CD4-positive, alpha-beta T cell treated with Interleukin-10 for 1 hour (primary cell): ENCODE results near the gene BARX2.

ENCODE experiments used
- DNase-seq: peaks from one replicate; pipeline ENCODE4 v3.0.0-alpha.2; 2020

The BARX2 gene

DNA sequence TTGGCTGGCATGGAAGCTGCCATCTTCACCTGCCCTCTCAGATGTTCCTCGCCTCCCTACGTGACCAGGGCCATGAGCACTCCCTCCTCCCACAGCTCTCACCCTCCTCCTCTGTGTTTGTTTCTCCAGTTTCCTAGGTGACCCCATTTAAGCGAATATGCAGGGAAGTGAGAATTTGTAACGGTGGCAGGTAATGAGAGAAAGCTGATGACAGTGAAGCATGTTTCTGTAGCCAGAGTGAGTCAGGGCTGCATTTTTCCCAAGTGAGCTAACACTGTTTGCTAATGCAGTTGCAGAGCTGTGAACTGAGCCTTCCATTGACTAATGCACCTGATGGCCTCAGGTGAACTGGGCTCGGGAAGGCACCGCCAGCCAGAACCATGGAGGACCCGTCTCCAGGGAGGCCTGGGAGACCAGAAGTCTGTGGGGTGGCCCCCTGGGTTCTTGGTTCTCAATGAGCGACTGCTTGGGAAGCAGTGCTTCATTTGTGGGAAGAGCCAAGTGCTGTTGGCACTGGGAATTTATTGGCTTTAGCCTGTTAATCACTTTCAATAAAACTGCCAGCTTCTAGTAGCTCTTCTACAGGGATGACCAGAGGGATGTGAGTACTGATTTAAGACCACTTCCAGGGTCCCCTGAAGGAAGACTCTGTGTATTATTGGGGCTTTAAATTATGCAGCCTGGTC lies 64.5 kb downstream of the BARX2 start:
- DNase-seq = no peak

DNA sequence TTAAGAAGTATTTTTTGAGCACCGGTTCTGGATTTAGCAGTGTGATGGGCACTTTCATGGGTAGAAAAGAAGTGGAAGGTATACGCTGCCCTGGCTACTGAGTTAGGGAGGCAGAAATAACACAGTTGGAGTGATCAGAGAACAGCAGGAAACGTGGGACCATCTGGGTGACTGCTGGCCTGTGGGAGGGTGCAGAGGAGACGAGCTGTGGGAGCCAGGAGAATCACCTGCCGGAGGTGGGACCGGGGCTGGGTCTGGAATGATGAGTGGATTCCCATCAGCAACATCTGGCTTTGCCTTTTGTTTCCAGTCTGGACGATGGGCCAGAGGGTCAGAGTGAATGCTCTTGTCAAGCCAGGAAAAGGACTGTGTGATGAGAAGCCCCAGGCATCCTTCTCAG lies 66.5 kb downstream of the BARX2 start:
- DNase-seq = no peak

DNA sequence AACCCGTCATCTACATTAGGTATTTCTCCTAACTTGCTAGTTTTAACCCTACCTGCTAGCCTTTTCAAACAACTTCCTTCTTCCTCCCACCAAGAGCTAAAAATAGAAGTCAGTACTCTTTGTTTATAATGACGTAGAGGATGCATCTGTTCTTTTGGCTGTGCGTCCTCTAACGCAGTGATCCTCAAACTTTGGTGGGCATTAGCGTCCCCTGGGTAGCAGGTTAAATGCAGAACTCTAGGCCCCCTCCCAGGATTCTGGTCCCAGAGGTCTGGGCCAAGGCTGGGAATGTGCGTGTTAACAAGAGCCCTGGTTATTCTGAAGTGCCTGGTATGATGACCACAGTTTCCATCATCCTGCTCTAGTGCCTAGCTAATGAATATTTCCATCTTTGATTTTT lies 67.6 kb downstream of the BARX2 start:
- no peak for DNase-seq

DNA sequence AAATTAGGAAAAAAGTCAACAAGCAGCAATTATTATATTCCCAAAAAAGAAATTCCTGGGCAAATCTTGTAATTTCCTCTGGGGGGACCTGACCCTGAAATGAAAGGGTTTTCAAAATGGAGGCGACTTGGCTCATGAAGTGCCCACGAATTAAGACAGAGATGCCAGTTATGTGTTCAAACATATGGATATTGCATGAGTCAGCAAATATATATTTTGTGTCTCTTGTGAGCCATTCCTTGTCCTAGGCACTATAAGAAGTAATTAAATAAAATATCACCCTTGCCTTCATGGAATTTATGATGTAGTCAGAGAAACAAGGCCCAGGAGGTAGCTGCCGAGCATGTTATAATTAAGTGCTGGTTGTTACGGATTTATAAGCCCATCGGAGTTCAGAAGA lies 68.6 kb downstream of the BARX2 start:
- no peak for DNase-seq

DNA sequence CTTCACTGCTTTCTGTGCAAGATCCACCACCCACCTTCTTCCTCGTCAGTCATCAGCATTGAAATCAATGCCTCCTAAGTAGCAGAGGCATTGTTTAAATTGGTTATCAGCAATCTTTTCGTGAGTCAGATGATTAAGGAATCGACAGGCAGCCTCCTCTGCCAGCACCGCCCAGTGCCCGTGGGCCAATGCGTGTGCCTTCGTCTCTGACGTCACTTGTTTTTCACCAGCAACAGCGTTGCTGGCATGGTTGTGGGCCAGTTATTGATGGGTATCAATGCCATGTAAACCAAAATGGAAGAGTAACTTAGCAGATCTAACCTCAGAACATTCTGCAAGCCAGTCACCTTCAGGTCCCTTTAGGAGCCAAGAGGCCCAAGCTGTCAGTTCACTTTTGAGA lies 69.6 kb downstream of the BARX2 start:
- no peak for DNase-seq

DNA sequence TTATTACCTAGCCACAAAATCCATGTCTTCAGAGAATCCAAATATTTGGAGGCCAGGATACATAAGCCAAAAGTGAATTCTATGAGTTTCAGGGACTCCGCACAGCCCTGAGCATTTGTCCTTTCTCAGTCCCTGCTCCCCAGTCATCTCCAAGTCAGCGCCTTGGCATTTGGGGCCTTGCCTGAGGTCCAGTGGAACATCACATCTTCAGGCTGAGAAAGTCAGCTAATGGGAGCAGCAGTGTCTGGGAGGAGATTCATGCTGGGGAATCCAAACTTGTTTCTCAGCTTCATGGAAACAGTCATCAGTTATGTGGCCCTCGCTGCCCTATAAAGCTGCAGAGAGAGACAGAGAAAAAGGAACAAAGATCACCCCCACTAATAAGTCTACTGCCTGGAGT lies 70.9 kb downstream of the BARX2 start:
- no peak for DNase-seq

DNA sequence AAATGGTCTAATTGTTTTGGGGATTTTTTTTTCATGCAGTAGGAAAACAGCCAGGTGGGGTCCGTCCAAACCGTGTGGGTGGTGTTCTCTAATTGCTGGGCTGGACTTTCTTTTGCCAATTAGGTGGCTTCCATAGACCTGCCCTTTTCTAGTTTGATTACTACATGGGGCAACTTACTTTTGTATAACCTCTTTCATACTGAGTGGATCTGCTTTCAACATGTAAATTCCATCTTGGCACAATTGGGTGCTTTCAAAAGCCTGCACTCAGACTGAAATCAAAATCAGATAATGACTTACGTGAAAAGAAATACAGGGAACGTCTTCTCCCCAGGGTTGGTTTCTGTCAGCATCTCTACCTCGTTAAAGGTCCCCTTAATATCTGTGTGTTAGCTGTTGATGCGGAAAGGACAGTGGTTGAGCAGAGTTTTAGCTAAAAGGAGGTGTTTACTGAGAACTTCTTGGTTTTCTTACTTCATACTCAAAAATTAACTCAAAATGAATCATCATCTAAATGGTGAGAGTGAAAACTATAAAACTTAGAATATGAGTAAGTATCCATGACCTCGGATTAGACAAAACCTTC lies 72.1 kb downstream of the BARX2 start:
- DNase-seq = no peak

DNA sequence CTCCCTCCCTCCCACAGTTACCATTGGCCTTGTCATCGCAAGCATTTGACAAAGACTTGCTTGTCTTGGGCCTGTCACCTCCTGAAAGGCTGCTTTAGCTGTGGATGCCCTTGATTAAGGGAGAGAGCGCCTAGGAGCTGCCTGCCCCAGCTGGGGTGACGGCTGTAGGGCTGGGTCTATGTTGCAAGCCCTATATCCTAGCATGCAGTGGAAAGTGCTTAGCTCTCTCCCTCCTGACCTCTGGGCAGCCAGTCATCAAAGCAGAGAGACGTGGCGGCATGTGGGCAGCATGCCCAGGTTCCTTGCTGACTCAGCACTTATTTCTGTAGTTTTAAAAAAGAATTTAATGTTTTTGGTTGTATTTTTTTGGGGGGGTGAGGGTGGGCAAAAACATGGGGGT lies 75.9 kb downstream of the BARX2 start:
- DNase-seq = no peak

DNA sequence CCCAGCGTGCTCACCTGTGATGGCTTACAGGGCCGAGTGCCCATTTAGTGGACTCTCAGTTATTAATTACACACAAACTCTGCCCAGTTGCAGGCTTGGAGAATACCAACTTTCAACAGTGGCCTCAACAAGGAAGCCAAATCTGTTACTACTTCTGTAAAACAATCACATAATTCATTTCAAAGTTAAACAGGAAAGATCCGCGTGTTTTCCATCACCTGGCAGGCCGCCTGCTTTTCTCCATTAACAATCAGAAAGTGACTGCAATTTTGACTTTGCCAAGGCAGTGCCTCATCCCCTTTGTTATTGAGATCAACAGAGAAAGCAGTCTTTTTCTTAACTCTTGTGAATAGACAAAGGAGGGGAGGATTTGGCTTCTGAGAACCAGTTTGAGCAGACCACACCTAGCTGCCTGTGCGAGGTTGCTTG lies 77.7 kb downstream of the BARX2 start:
- no peak for DNase-seq

DNA sequence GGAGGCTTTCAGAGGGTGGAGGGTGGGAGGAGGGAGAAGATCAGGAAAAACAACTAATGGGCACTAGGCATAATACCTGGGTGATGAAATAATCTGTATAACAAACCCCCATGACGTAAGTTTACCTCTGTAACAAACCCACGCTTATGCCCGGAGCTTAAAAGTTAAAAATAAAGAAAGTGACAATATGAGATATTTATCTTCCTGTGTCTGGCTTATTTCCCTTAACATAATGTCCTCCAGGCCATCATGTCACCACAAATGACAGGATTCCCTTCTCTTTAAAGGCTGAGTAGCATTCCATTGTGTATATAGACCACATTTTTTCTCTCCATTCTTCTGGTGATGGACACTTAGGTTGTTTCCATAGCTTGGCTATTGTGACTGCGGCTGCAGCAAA lies 79.5 kb downstream of the BARX2 start:
- DNase-seq = no peak

DNA sequence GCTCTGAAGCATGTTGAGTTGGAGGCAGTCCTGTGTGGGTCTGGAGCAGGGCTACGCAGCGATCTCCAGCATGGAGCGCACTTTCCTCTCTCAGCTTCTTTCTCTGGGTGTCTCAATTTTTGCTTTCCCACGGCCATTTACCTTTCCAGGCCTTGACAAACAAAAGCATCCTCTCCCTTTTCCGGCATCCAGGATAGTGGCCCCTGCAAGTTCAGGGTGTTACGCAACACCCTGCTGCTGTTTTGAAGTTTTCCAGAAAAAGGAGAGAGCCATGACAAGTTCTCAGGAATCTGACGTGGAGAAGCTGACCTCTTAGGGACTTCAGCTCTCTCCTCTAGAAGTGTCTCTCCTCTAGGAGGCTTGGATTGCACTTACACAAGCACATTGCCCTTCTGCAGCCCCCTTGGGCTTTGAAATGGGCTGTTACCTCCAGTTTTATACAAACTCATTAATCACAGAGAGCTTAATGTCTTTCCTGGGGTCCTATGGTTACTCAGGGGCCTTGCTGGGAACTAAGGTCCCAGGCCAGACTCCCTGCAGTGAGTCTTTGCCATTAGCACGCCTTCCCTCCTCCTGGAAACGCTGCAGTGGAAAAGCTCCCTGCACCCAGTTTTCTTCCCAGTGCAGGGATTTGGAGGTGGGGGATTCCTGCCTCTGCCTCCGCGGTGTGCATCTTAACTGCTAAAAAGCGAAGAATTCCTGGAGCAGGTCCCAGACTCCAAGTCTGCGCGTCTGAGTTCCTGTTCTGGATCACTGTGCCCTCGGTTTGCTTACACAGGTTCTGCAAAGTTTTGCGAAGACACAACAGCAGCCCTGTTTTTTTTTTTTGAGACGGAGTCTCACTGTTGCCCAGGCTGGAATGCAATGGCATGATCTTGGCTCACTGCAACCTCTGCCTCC lies 80.4 kb downstream of the BARX2 start:
- no peak for DNase-seq

DNA sequence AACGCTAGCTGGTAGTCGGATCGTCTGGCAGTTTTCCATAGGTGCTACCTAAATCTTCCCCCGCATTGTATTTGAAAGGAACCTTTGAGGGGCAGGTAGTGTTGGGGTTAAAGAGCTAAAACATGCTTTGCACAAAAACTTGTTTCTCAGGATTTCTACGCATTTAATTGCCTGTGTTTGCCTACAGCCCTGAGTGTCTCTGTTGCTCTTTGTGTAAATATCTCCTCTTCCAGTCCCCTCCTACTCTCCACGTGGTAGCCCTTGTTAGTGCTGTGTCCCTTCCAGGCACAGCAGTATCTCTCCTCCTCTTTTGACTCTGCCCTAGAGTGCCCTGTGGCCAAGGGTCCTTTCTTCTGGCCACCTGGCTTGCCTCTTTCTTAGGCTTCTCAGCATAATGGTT lies 81.7 kb downstream of the BARX2 start:
- DNase-seq = no peak

DNA sequence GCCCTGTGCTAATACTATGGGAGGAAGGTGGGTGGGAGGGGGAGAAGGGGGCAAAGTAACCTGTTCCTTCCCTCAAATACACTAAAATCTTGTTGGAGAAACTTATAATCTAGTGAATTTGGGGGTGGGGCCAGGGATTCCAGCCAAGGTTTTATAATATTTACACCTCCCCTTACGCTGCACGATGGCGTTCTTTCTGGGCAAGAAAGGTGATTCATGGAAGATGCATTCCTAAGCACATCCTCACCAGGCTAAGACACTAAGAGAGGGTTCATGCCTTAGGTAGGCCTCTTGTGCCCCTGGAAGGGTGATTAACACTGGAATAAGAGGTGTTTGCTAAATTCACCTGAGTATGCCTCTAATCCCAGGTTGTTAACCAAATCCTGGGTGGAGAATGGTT lies 82.6 kb downstream of the BARX2 start:
- no peak for DNase-seq

DNA sequence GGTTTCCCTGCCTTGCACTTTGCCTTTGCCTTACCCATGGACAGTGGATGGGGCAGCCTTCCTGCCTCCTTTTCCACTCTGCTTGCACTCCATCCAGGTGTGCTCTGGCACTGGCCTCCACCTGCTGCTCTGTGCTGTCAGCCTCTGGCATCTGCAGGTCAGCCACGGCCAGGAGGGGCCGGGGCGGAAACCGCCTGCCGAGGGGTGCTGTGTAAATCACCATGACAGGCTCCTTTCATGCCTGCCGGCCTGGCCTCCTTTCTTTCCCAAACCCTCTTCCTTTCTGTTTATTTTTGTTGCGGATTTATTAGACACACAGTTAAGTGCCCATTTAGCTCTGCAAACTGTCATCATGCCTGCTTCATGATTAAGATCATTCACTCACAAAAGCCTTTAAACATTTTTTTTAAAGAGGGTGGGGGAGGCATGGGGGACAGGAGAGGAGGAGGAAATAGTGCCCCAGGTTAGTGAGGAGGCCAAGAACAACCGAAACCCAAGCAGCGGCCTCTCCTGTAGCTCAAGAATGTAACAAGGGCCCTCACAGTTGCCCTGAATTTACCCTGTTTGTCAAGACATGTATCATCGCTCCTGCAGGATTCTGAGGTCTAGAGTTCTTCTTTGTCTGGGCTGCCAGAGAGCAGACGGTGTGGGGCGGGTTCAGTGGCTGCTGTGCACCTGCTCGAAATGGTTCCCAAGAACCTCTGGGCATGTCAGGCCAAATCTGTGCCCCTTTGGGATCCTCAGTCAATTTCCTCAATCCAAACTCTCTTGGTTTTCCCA lies 83.3 kb downstream of the BARX2 start:
- no peak for DNase-seq

DNA sequence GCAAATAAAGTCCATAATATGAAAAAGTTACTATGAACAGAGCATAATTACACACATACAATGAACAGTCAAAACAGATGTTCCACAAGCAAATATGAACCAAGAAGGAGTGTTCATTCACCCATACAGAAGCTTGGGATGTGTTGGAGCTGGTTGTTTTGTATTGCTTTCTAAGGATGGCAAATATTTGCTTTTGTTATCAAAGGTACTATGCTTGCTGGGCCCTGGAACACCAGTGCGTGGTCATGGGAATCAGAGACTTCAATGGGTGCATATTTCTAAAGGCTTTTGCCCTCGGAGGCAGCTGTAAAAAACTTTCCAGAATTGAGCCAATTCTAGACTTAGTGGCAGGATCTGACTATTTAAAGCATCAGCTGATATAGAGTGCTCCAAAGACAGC lies 85.1 kb downstream of the BARX2 start:
- no peak for DNase-seq

DNA sequence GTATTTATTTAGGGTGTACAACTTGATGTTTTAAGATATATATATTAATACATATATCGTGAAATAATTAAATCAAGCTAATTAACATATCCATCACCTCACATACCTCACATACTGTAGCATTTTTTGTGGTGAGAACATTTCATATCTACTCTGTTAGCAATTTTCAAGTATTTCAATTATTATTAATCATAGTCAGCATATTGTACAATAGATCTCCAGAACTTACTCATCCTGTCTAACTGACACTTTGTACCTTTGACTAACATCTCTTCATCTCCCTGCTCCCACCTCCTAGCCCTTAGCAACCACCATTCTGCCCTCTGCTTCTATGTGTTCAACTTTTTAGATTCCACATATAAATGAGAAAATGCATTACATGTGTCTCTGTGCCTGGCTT lies 108.4 kb downstream of the BARX2 start:
- DNase-seq = no peak

DNA sequence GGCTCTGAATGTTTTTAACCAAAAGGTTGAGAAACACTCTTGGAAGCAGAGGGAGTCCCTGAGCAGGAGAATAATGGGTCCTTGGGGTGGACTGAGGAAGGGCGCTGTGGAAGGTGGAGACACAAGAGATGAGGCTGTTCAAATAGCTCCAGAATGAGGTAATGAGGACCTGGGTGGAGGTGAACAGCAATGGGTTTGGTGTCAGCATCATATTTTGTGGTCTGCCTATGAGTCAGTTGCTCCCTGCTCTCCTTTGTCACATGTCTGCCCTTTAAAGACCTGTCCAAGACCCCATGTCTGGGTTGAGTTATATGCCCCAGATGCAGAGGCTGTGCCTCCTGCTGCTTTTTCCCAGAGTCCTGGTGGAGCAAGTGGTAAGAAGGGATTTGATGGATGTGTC lies 113.6 kb downstream of the BARX2 start:
- no peak for DNase-seq

DNA sequence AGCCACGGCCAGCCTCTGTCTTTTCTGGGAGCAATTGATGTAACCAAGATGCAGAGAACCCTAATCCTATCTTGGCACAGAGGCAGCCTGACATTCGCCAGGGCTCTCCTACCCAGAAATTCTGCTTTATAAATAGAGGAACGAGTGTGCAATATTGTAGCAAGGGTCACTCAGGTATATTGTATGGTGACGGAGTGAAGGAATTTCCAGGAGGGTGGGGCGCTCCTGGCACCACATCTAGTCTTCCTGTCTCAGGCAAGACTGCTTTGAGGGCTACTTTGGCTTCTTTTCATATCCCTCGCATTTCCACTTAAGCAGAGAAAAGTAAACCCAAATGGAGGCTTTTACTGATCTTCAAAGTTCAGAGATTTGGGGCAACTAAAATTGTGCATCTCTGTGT lies 114.4 kb downstream of the BARX2 start:
- DNase-seq = no peak

DNA sequence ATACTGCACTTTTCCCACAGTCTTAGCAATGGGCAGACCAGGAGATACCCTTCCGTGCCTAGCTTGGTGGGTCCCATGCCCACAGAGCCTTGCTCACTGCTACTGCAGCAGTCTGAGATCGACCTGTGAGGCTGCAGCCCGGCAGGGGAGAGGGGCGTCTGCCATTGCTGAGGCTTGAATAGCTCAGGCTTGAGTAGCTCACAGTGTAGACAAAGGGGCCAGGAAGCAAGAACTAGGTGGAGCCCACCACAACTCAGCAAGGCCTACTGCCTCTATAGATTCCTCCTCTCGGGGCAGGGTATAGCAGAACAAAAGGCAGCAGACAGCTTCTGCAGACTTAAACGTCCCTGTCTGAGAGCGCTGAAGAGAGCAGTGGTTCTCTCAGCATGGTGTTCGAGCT lies 118.1 kb downstream of the BARX2 start:
- no peak for DNase-seq
